Stimulated activated CD8-positive, alpha-beta memory T cell treated with anti-CD3 and anti-CD28 coated beads, Interleukin-15, amount 100 ng/mL, for 48 hours (primary cell): ENCODE data around the gene ABHD12.
"Not testable (repeated sequence)": the region's sequence is repeated elsewhere in the genome, so short reads cannot be mapped to it uniquely, and the experiment has no call there.

ENCODE experiments used
- DNase-seq, 2 donors: peaks; one replicate each; pipeline ENCODE4 v3.0.0-alpha.2; 2020; ENCODE audit warnings: low read depth in 2 of 2

ABHD12 gene

DNA sequence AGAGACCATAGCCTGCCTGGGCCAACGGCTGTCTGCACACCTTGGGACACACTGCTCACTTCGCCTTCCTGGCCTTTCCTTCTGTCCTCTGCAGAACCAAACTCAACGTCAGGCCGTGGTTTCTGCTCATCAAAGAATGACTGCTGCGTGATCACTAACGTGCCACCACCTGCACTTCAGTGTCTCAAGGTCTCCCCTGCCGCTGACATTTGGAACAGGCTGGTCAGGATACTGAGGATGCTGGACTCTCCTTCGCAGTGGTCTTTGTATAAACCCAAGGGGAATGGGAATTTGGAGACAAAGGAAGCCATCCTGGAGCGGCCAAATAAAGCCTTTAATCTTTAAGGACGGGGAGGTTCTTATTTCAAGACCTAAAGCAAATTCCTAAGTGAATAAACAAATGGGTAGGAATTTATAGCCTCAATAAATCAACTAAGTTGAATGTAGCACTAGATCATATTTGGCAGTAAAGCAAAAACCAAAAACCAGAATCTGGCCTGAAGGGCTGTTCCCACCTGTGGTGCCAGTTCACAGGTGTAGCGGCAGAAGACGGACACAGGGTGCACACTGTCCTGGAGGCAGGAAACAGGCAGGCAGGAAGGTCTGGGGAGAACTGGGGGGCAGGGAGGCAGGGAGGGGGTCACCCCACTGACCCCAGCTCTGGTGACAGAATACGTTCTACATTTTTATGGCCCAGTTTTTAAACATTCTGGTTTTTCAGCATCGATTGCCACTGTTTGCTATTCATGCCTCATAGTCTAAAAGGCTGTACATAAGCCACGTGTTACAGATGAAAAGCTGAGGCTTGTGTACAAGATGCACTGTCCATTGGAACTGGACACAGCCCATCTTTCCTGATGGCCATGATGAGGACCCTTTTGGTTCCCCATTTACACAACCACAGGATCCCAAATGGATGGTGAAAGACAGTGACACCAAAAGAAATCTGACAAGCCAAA is 36.6 kb downstream of the ABHD12 start:
- no peak for DNase-seq

DNA sequence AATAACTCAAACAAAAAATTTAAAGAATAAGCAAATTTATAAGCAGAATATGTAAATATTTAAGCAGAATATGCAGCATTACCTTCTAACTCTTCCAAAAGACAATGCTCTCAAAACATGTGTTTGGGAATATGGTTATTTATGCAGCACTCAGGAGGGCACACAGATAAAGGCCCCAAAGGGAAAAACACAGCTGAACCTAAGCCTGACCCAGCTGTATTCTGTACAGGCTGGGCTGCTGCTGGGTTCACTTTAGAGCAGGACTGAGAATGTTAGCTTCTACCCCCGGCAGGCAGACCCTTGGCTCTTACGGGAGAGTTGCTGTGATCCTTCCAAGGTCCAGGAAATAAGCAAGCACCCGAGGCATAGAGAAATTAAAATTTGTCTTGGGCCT is 37.3 kb downstream of the ABHD12 start:
- DNase-seq: no peak

DNA sequence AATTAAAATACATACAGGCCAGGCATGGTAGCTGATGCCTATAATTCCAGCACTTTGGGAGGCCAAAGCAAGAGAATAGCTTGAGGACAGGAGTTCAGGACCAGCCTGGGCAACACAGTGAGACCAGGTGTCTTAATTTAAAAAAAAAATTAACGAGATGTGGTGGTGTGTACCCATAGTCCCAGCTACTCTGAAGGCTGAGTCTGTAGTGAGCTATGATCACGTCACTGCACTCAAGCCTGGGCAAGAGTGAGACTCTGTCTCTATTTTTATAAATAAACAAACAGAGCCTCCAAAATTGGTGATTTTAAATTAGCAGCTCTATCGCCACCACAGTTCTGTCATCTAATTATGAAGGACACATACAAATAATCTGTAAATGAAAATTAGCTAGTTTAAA is 37.9 kb downstream of the ABHD12 start:
- no peak for DNase-seq

- DNase-seq: no peak
Measured at GRCh38 chr20:25351024-25351360, 39.6 kb downstream of the ABHD12 start.

GRCh38 chr20:25346349-25346748 is 44.3 kb downstream of the ABHD12 start:
- DNase-seq: no peak

- DNase-seq: no peak
Measured at GRCh38 chr20:25345721-25346120, 44.9 kb downstream of the ABHD12 start.

DNA sequence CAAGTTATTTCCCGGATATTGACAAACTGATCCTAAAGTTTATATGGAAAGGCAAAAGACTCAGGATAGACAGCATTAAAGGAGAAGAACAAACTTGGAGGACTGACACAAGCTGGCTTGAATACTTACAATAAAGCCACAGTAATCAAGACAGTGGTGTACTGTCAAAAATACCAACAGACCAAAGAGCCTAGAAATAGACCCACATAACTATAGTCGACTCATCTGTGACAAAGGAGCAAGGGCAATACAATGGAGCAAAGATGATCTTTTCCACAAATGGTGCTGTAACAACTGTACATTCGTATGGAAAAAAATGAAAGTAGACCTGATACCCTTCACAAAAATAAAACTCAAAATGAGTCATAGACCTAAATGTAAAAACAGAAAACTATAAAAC is 46.0 kb downstream of the ABHD12 start:
- no peak for DNase-seq

DNA sequence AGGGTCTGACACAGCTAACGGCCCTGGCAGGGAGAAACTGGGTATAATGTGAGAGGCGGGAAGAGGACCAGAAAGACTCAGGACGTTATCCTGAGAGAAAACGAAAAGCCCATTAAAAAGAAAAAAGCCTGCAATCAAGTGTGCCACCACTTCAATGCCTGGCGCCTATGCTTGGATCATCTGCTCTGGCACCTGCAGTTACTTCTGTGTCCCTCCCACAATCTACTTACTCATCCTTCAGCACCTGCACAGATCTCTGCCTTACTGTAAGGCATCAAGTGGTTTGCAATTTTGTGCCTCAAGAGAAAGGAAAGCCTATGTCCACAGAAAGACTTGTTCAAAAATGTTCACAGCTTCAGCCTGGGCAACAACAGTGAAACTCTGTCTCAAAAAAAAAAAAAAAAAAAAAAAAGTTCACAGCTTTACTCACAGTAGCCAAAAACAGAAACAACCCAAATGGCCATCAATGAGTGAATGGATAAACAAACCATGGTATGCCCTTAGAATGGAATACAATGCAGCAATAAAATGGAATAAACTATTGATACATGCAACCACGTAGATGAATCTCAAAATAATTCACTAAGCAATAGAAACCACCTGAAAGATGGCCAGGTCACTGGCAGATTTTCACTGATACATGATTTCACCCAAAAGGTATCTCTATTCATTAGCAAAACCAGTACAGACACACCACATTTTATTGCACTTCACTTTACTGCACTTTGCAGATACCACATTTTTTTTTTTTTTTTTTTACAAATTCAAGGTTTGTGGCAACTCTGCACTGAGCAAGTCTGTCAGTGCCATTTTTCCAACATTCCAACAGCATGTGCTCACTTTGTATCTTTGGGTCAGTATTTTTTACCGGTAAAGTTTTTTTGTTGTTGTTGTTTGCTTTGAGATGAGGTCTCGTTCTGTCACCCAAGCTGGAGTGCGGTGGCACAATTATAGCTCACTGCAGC is 48.6 kb downstream of the ABHD12 start:
- DNase-seq: no peak

DNA sequence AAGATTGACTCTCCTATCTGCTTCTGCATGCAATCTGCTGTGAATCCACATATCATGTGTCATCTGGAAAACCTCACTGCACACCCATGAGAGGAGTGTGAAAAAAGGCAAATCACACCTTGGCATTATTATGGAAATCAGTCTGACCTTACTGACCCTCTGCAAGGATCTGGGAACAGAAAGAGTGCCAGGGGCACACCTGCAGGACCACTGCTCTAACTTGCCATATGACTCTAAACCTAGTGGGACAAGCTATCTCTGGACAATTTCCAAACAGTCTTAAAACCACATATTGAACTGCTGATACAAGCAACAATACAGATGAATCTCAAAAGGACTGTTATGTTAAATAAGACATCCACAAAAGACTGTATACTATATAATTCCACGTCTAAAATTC is 50.3 kb downstream of the ABHD12 start:
- no peak for DNase-seq

- no peak for DNase-seq
Measured at GRCh38 chr20:25339608-25340007, 51.0 kb downstream of the ABHD12 start.

GRCh38 chr20:25338112-25339023 is 52.3 kb downstream of the ABHD12 start:
- DNase-seq: no peak

- DNase-seq: no peak
Measured at GRCh38 chr20:25336561-25337422, 53.8 kb downstream of the ABHD12 start.

DNA sequence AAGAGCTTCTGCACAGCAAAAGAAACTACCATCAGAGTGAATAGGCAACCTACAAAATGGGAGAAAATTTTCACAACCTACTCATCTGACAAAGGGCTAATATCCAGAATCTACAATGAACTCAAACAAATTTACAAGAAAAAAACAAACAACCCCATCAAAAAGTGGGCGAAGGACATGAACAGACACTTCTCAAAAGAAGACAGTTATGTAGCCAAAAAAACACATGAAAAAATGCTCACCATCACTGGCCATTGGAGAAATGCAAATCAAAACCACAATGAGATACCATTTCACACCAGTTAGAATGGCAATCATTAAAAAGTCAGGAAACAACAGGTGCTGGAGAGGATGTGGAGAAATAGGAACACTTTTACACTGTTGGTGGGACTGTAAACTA is 55.7 kb downstream of the ABHD12 start:
- DNase-seq: not testable (repeated sequence)

DNA sequence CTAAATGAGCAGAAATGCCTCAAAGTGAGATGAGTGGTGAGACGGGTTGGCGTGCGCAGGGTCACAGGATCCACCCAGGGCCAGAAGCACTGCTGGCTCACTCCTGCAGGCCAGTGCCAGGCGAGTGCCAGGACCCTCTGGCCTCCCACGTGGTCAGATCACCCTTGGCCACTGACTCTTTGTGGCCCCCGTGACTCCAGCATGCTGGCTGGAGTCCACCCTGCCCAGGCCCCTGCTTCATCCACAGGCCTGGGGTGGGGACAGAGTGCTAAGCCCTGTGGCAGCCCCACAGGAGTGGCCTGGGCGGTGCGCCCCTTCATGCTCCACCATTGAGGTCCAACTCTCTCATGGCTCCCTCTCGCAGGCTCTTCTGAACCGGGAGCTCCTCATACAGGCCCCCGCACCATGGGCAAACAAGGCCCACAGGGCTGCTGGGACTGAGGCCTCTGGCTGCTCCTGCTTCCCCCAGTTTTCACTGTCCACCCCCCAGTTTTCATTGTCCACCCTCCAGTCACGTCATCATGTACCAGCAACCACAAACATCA is 61.6 kb downstream of the ABHD12 start:
- DNase-seq: no peak

DNA sequence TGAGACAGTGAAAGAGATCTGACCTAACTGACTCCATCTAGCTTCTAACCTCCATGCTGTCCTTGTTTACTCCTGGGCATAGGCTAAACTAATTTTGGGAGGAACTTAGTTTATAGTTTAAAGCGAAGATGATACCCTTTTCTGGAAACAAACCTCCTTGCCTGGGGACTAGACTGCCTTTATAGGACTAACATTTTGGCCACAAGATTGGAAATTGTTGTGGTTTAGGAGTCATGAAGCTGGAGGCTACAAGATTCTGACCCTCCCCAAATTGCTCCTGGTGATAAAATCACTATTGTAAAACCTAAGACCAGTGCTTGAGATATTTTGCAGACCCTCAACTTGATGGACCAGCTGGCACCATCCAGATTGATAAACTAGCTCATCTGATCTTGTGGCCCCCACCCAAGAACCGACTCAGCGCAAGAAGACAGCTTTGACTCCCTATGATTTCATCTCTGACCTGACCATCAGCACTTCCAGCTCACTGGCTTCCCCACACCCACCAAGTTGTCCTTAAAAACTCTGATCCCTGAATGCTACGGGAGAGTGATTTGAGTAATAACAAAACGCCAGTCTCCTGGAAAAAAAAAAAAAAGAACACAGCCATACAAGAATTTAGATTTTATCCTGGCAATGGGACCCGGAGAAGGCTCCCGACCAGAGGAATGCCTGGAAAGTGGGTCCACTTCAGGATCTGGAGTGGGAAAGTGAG is 63.0 kb downstream of the ABHD12 start:
- no peak for DNase-seq

- no peak for DNase-seq
Measured at GRCh38 chr20:25325997-25326396, 64.6 kb downstream of the ABHD12 start.

DNA sequence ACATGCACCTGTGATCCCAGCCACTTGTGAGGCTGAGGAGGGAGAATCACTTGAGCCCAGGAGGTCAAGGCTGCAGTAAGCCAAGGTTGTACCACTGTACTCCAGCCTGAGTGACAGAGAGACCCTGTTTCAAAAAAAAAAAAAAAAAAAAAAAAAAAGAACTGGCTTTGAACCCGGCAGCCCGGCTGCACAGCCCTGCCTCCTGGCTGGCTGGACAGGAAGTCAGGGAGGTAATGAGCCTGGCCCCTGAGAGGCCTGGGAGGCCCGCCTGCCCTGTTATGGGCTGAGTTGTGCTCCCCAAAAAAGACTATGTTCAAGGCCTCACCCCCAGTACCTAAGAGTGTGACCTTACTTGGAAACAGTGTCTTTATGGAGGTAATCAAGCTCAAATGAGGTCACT is 65.6 kb downstream of the ABHD12 start:
- DNase-seq: no peak

DNA sequence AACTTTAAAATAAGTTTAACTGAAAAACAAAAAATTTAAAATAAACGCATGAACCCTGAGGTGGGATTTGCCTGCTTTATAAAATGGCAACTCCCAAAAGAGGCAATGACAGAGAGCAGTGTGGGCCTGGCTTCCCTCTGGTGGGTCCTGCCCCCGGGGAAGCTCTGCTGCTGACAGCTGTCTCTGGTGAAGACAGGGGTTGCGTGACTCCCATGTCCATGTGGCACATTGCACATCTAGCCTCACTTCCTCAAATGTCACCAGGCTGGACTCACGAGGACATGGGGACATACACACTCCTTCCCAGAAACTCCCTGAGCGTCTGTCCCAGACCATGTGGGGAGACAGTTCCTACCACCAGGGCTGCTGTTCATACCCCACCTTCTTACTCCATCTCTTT is 66.2 kb downstream of the ABHD12 start:
- no peak for DNase-seq

DNA sequence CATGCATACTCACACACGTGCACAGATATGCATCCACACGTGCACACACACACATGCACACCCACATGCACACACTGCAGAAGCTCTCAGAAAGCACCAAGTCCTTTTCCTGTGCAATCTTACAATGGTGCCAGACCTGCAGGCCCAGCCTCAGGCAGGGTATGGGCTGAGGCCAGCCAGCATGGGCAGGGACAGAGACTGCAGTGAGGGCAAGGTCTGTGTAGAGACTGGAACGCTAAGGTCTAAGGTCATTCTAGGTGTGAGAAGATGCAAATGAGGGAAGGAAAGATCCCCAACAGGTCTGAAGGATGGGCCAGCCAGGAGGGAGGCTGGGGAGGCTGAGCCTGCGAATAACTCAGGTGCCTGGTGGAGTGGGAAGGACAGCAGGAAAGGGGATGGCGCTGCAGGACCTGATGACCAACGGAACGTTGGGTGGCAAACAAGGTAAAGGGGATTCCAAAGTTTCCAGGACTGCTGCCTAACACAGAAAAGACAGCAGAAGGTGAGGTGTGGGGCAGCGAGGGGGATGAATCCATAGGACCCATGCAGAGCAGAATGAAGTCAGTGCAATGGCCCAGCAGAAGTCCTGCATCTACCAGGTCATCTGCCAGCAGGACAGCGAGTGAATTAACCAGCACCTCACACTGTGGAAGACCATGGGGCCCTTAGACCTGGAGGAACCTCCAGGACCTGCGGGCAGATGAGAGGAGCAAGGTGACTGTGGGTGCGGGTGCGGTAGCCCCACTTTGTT is 67.0 kb downstream of the ABHD12 start:
- DNase-seq: no peak
